Neural cell (in vitro differentiated cells): Measurements from ENCODE around the gene RANBP3. TPM values are rescaled to one million over a fixed set of nuclear protein-coding genes. Genes with fewer than 3 reads are reported as not detected.
"Not testable (repeated sequence)": the region's sequence is repeated elsewhere in the genome, so short reads cannot be mapped to it uniquely, and the experiment has no call there.

Experiments
- H2AFZ ChIP-seq: fragments of 200-600, 300-800 bp; sonication (generic), shearing (Covaris generic); 2 replicates; pipeline ENCODE4 v1.6.0; 2014; ENCODE audit warnings: low read depth, mild to moderate bottlenecking, antibody characterized with exemption, low read length, moderate library complexity
- H3F3A ChIP-seq: fragments of 200-600 bp; shearing (Covaris generic); 2 replicates; pipeline ENCODE4 v1.6.1; 2016; ENCODE audit warnings: mild to moderate bottlenecking, moderate library complexity, mixed read lengths, antibody characterized with exemption, low read length; ENCODE audit not compliant: insufficient read depth, poor library complexity, severe bottlenecking
- H3K27ac ChIP-seq: fragments of 200-600, 300-800 bp; sonication (generic), shearing (Covaris generic); 2 replicates; pipeline ENCODE4 v1.5.1; 2014; ENCODE audit warnings: mild to moderate bottlenecking, low read length, moderate library complexity
- H3K27me3 ChIP-seq: fragments of 300-800, 200-600 bp; sonication (generic), shearing (Covaris generic); 2 replicates; pipeline ENCODE4 v1.6.0; 2014; ENCODE audit warnings: mild to moderate bottlenecking, low read depth, low read length, moderate library complexity; ENCODE audit not compliant: insufficient read depth
- H3K36me3 ChIP-seq: fragments of 300-800, 200-600 bp; sonication (generic), shearing (Covaris generic); 2 replicates; pipeline ENCODE4 v1.5.1; 2014; ENCODE audit warnings: mild to moderate bottlenecking, antibody characterized with exemption, low read length, moderate library complexity; ENCODE audit not compliant: insufficient read depth
- H3K4me2 ChIP-seq: fragments of 300-800, 200-600 bp; sonication (generic), shearing (Covaris generic); 2 replicates; pipeline ENCODE4 v1.6.0; 2014; ENCODE audit warnings: mild to moderate bottlenecking, low read length
- H3K4me3 ChIP-seq: fragments of 300-800, 200-600 bp; sonication (generic), shearing (Covaris generic); 2 replicates; pipeline ENCODE4 v1.5.1; 2014; ENCODE audit warnings: mild to moderate bottlenecking, low read length, moderate library complexity
- H3K79me2 ChIP-seq: fragments of 200-600 bp; shearing (Covaris generic); replicated peaks from 2 replicates; pipeline ENCODE4 v1.6.0; 2014; ENCODE audit warnings: mild to moderate bottlenecking, low read length, moderate library complexity; ENCODE audit not compliant: insufficient read depth
- H3K9ac ChIP-seq: fragments of 300-800, 200-600 bp; sonication (generic), shearing (Covaris generic); 2 replicates; pipeline ENCODE4 v1.6.1; 2016; ENCODE audit warnings: mild to moderate bottlenecking, low read length, mixed read lengths
- H3K9me2 ChIP-seq: fragments of 200-600 bp; shearing (Covaris generic); 2 replicates; pipeline ENCODE4 v1.6.1; 2016; ENCODE audit warnings: mild to moderate bottlenecking, low read length, mixed read lengths; ENCODE audit not compliant: insufficient read depth
- H3K9me3 ChIP-seq: fragments of 200-600, 300-800 bp; sonication (generic), shearing (Covaris generic); 2 replicates; pipeline ENCODE4 v1.6.1; 2016; ENCODE audit warnings: mild to moderate bottlenecking, mixed run types, low read length, moderate library complexity, mixed read lengths
- H4K20me1 ChIP-seq: fragments of 200-600 bp; shearing (Covaris generic); 2 replicates; pipeline ENCODE4 v1.6.1; 2016; ENCODE audit warnings: mild to moderate bottlenecking, mixed run types; ENCODE audit not compliant: insufficient read depth
- EP300 ChIP-seq: fragments of 450-650 bp; conservative IDR thresholded peaks from 2 replicates; pipeline ENCODE4 v1.6.1; 2014; ENCODE audit warnings: antibody characterized with exemption, mild to moderate bottlenecking, moderate library complexity; ENCODE audit not compliant: poor library complexity, severe bottlenecking
- EZH2 ChIP-seq: fragments of 200-600, 300-800 bp; shearing (Covaris generic), sonication (generic); IDR thresholded peaks from 2 replicates; pipeline ENCODE4 v1.6.1; 2014; ENCODE audit warnings: antibody characterized with exemption, low read length, borderline replicate concordance, mild to moderate bottlenecking; ENCODE audit not compliant: insufficient read depth, poor library complexity, severe bottlenecking
- MXI1 ChIP-seq: fragments of 450-650 bp; conservative IDR thresholded peaks from 2 replicates; pipeline ENCODE4 v1.6.1; 2014; ENCODE audit warnings: antibody characterized with exemption, mild to moderate bottlenecking; ENCODE audit not compliant: poor library complexity, severe bottlenecking
- POLR2AphosphoS5 ChIP-seq: IDR thresholded peaks from 2 replicates; pipeline ENCODE4 v1.6.1; 2012
- RAD21 ChIP-seq: fragments of 450-650 bp; conservative IDR thresholded peaks from 2 replicates; pipeline ENCODE4 v1.6.1; 2014; ENCODE audit warnings: antibody characterized with exemption, mild to moderate bottlenecking, moderate library complexity
- SMC3 ChIP-seq: fragments of 450-650 bp; conservative IDR thresholded peaks from 2 replicates; pipeline ENCODE4 v1.6.1; 2014; ENCODE audit warnings: antibody characterized with exemption, mild to moderate bottlenecking, moderate library complexity; ENCODE audit not compliant: poor library complexity
- TAF1 ChIP-seq: IDR thresholded peaks from 2 replicates; pipeline ENCODE4 v1.6.1; 2012; ENCODE audit warnings: low read depth
- polyA plus RNA-seq: library from polyadenylated mRNA; depleted of rRNA; stranded (reverse); fragments of >200 nt; gene quantifications from 2 replicates; pipeline ENCODE4 v1.2.3, GENCODE V29; 2014
- TF ChIP-seq, protein P1 (sequence below): fragments of 450-650 bp; IDR thresholded peaks from 2 replicates; pipeline ENCODE4 v1.5.1; 2014; ENCODE audit warnings: antibody characterized with exemption, mild to moderate bottlenecking, moderate library complexity; ENCODE audit not compliant: poor library complexity, severe bottlenecking
- TF ChIP-seq, protein P2 (sequence below): IDR thresholded peaks from 2 replicates; pipeline ENCODE4 v1.6.1; 2012; ENCODE audit warnings: borderline replicate concordance

The RANBP3 gene
- polyA plus RNA-seq, 1 donor from 2014 or later = 67.6 TPM

GRCh38 chr19:5988517-5989387 is 10.8 kb upstream of the RANBP3 start:
- Histone ChIP-seq H3K4me2 (no peak overlapping the region), H3K36me3 (no peaks in the 10 kb centered on the region), H3K4me3 (no peak overlapping the region), H3K9ac (no peak overlapping the region), H2AFZ (no peak overlapping the region), H4K20me1 (no peaks in the 10 kb centered on the region), H3K27me3 (no peaks in the 10 kb centered on the region), H3K27ac (no peak overlapping the region), H3F3A (no peaks in the 10 kb centered on the region), H3K9me3 (no peaks in the 10 kb centered on the region), H3K9me2 (no peaks in the 10 kb centered on the region), H3K79me2 (no peaks in the 10 kb centered on the region)
- TF ChIP-seq RAD21 = no peak

- Histone ChIP-seq H3K79me2 (no peaks in the 10 kb centered on the region), H3K27me3 (no peaks in the 10 kb centered on the region), H3K36me3 (no peaks in the 10 kb centered on the region), H3K4me2 (no peak overlapping the region), H3K9me3 (no peaks in the 10 kb centered on the region), H3K27ac (no peak overlapping the region), H4K20me1 (no peaks in the 10 kb centered on the region), H3K9ac (no peak overlapping the region), H3K9me2 (no peaks in the 10 kb centered on the region), H2AFZ (no peak overlapping the region), H3F3A (no peaks in the 10 kb centered on the region), H3K4me3 (no peak overlapping the region)
- TF ChIP-seq, protein P1, sequence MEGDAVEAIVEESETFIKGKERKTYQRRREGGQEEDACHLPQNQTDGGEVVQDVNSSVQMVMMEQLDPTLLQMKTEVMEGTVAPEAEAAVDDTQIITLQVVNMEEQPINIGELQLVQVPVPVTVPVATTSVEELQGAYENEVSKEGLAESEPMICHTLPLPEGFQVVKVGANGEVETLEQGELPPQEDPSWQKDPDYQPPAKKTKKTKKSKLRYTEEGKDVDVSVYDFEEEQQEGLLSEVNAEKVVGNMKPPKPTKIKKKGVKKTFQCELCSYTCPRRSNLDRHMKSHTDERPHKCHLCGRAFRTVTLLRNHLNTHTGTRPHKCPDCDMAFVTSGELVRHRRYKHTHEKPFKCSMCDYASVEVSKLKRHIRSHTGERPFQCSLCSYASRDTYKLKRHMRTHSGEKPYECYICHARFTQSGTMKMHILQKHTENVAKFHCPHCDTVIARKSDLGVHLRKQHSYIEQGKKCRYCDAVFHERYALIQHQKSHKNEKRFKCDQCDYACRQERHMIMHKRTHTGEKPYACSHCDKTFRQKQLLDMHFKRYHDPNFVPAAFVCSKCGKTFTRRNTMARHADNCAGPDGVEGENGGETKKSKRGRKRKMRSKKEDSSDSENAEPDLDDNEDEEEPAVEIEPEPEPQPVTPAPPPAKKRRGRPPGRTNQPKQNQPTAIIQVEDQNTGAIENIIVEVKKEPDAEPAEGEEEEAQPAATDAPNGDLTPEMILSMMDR = peak; percentile 90
- no peak for TF ChIP-seq EZH2
- no peak for TF ChIP-seq EP300
- no peak for TF ChIP-seq POLR2AphosphoS5
- TF ChIP-seq TAF1 = no peak
- peak; percentile 84 for TF ChIP-seq SMC3
- TF ChIP-seq, protein P2, sequence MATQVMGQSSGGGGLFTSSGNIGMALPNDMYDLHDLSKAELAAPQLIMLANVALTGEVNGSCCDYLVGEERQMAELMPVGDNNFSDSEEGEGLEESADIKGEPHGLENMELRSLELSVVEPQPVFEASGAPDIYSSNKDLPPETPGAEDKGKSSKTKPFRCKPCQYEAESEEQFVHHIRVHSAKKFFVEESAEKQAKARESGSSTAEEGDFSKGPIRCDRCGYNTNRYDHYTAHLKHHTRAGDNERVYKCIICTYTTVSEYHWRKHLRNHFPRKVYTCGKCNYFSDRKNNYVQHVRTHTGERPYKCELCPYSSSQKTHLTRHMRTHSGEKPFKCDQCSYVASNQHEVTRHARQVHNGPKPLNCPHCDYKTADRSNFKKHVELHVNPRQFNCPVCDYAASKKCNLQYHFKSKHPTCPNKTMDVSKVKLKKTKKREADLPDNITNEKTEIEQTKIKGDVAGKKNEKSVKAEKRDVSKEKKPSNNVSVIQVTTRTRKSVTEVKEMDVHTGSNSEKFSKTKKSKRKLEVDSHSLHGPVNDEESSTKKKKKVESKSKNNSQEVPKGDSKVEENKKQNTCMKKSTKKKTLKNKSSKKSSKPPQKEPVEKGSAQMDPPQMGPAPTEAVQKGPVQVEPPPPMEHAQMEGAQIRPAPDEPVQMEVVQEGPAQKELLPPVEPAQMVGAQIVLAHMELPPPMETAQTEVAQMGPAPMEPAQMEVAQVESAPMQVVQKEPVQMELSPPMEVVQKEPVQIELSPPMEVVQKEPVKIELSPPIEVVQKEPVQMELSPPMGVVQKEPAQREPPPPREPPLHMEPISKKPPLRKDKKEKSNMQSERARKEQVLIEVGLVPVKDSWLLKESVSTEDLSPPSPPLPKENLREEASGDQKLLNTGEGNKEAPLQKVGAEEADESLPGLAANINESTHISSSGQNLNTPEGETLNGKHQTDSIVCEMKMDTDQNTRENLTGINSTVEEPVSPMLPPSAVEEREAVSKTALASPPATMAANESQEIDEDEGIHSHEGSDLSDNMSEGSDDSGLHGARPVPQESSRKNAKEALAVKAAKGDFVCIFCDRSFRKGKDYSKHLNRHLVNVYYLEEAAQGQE = no peak
- TF ChIP-seq RAD21 = peak; percentile 85
- TF ChIP-seq MXI1 = no peak
These were observed 9.3 kb upstream of the RANBP3 start for GRCh38 chr19:5987077-5987818.

GRCh38 chr19:5985837-5986236 is 7.9 kb upstream of the RANBP3 start:
- not testable (repeated sequence) for H3F3A ChIP-seq, H3K36me3 ChIP-seq, H3K27ac ChIP-seq, H3K9me2 ChIP-seq, H3K79me2 ChIP-seq, H3K4me3 ChIP-seq, H3K27me3 ChIP-seq, H3K9me3 ChIP-seq, H4K20me1 ChIP-seq, H2AFZ ChIP-seq, H3K9ac ChIP-seq, H3K4me2 ChIP-seq
